Stomach (tissue), 4 donors: ENCODE data around the gene NHLRC1.

ENCODE experiments used
- CTCF ChIP-seq, 7 experiments: fragments of 450-650 bp in 4 of 7; fragments of 200-600 bp in 3 of 7; sonication (generic) in 3 of 7; IDR thresholded peaks; one replicate each; pipeline ENCODE4 v1.5.1; 2016 to 2019; ENCODE audit warnings: antibody characterized with exemption in 7 of 7, control low read depth in 2 of 7, mild to moderate bottlenecking in 1 of 7
- EP300 ChIP-seq: sonication (generic); formaldehyde crosslinking; IDR thresholded peaks from one replicate; pipeline ENCODE4 v1.6.1; 2017; ENCODE audit warnings: antibody characterized with exemption
- POLR2AphosphoS5 ChIP-seq, 3 donors: sonication (generic); formaldehyde crosslinking; IDR thresholded peaks; one replicate each; pipeline ENCODE4 v1.6.1; 2016; ENCODE audit warnings: antibody characterized with exemption in 3 of 3

DNA sequence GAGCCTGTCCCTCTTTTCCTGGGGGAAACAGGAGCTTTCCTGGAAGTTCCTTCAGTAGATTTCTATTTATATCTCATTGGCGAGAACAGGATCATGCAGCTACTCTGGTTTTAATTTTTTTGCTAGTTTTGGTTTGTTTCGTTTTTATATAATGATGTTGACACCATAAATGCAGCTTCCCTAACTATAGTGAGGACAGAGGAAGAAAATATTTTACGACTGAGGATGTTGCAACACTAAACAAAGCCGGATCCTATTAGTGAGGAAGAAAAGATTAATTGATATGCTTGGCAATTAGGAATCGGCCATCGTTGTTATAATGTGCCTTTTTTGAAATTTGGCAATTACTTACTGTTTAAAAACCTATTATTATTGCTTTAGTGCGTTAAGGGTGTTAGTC is 49.4 kb upstream of the NHLRC1 start:
- no peak for TF ChIP-seq CTCF (IDR thresholded peaks at IDR 0.05)
- no peak for TF ChIP-seq POLR2AphosphoS5 (IDR thresholded peaks at IDR 0.05)
- no peak for TF ChIP-seq EP300
